A549 (cell line): ENCODE data around the gene PSMD13. TPM values are rescaled to one million over a fixed set of nuclear protein-coding genes. Genes with fewer than 3 reads are reported as not detected.
A peak's percentile ranks its signal among the peaks of the same experiment; 100 is the strongest.

ENCODE experiments used
- ATAC-seq, 2 experiments: fragments of 200-7000 bp in 1 of 2; fragments of >200 bp in 1 of 2; cut with Nextera tagmentation in 1 of 2; cut with Tn5 transposase in 1 of 2; 3 replicates each; pipeline versions ENCODE4 v1.8.0 to v1.9.1; 2018 to 2020; ENCODE audit warnings: mild to moderate bottlenecking in 1 of 2, moderate library complexity in 1 of 2
- CTCF ChIA-PET: fragments of 300-600 bp; sonication (Branson Sonifier 250); formaldehyde crosslinking; extraction: SDS; loops from one replicate; lab custom pipeline; 2021; ENCODE audit warnings: antibody characterized with exemption, inconsistent platforms; lab: Yijun Ruan, JAX
- POLR2A ChIA-PET: fragments of 350-600 bp; formaldehyde crosslinking; extraction: SDS; loops from one replicate; lab custom pipeline; 2021; ENCODE audit warnings: antibody characterized with exemption, inconsistent platforms; lab: Yijun Ruan, JAX
- DNase-seq, 2 experiments: peaks; one replicate each; pipeline versions ENCODE4 v3.0.0 to v3.0.0-alpha.2; 2011 to 2016; ENCODE audit warnings: low read depth in 1 of 2, low spot score in 1 of 2
- FAIRE-seq: peaks from 2 replicates; lab custom pipeline; 2011; peaks lifted over from hg19 to GRCh38; lab: Jason Lieb, UNC
- H3K27ac ChIP-seq, 2 experiments: fragments of >200 bp; sonication (Bioruptor Twin); formaldehyde crosslinking; 3 replicates each; pipeline ENCODE4 v1.5.1; 2016 to 2017
- H3K4me1 ChIP-seq: fragments of >200 bp; sonication (Bioruptor Twin); formaldehyde crosslinking; 3 replicates; pipeline ENCODE4 v1.6.1; 2016
- H3K4me2 ChIP-seq: fragments of >200 bp; sonication (Bioruptor Twin); formaldehyde crosslinking; 3 replicates; pipeline ENCODE4 v1.6.1; 2016
- H3K4me3 ChIP-seq: fragments of >200 bp; sonication (Bioruptor Twin); formaldehyde crosslinking; 3 replicates; pipeline ENCODE4 v1.5.1; 2016
- H3K9me3 ChIP-seq: fragments of >200 bp; sonication (Bioruptor Twin); formaldehyde crosslinking; 3 replicates; pipeline ENCODE4 v1.6.1; 2016
- BCL3 ChIP-seq: fragments of >200 bp; sonication (Bioruptor Twin); formaldehyde crosslinking; IDR thresholded peaks from 3 replicates; pipeline ENCODE4 v1.6.1; 2016
- BHLHE40 ChIP-seq: IDR thresholded peaks from 2 replicates; pipeline ENCODE4 v1.6.1; 2012; ENCODE audit warnings: low read depth, low read length, inconsistent platforms
- CBX8 ChIP-seq: fragments of 200-600 bp; sonication (generic); IDR thresholded peaks from 2 replicates; pipeline ENCODE4 v1.6.1; 2016
- EP300 ChIP-seq, 2 experiments: fragments of >200 bp; sonication (Bioruptor Twin); formaldehyde crosslinking; IDR thresholded peaks; 2 replicates in 1 of 2; 3 replicates in 1 of 2; pipeline ENCODE4 v1.6.1; 2016 to 2017
- FOSB ChIP-seq: fragments of 250-450 bp; sonication (Bioruptor Pico); IDR thresholded peaks from 2 replicates; pipeline ENCODE4 v1.5.0; 2020; ENCODE audit warnings: mild to moderate bottlenecking, moderate library complexity
- FOSL2 ChIP-seq, 2 experiments: fragments of 450-650 bp in 1 of 2; fragments of >200 bp in 1 of 2; sonication (Bioruptor Twin) in 1 of 2; formaldehyde crosslinking; IDR thresholded peaks; 2 replicates each; pipeline versions ENCODE4 v1.5.0 to v1.6.1; 2016 to 2020; ENCODE audit warnings: mild to moderate bottlenecking in 1 of 2, moderate library complexity in 1 of 2
- HDAC2 ChIP-seq: fragments of 200-600 bp; sonication (generic); IDR thresholded peaks from 2 replicates; pipeline ENCODE4 v1.6.1; 2016
- HMGXB4 ChIP-seq: fragments of 250-450 bp; sonication (Bioruptor Pico); IDR thresholded peaks from 2 replicates; pipeline ENCODE4 v1.5.0; 2021; ENCODE audit warnings: mild to moderate bottlenecking, moderate library complexity, borderline replicate concordance
- HOXB13 ChIP-seq: fragments of 250-450 bp; sonication (Bioruptor Pico); IDR thresholded peaks from 2 replicates; pipeline ENCODE4 v1.5.0; 2020; ENCODE audit warnings: low read depth, mild to moderate bottlenecking, moderate library complexity
- HOXB5 ChIP-seq: fragments of 250-450 bp; sonication (Bioruptor Pico); IDR thresholded peaks from 2 replicates; pipeline ENCODE4 v1.5.0; 2020; ENCODE audit warnings: mild to moderate bottlenecking, moderate library complexity
- MAFK ChIP-seq: fragments of 450-650 bp; IDR thresholded peaks from 2 replicates; pipeline ENCODE4 v1.6.1; 2014; ENCODE audit not compliant: partially characterized antibody
- NFE2L2 ChIP-seq: fragments of 150-350 bp; conservative IDR thresholded peaks from 2 replicates; pipeline ENCODE4 v1.6.1; 2014; ENCODE audit warnings: low read length
- NPAS2 ChIP-seq: fragments of 250-450 bp; sonication (Bioruptor Pico); IDR thresholded peaks from 2 replicates; pipeline ENCODE4 v1.8.0; 2022; ENCODE audit warnings: mild to moderate bottlenecking, moderate library complexity, borderline replicate concordance
- PHF8 ChIP-seq: fragments of 200-600 bp; sonication (generic); IDR thresholded peaks from 2 replicates; pipeline ENCODE4 v1.6.1; 2016; ENCODE audit warnings: low read depth, mild to moderate bottlenecking, antibody characterized with exemption, moderate library complexity, borderline replicate concordance
- POLR2A ChIP-seq: IDR thresholded peaks from 2 replicates; pipeline ENCODE4 v1.6.1; 2012; ENCODE audit warnings: mild to moderate bottlenecking, low read length
- RARB ChIP-seq: fragments of 250-450 bp; sonication (Bioruptor Pico); IDR thresholded peaks from 2 replicates; pipeline ENCODE4 v1.8.0; 2021; ENCODE audit warnings: mild to moderate bottlenecking, moderate library complexity
- TFCP2L1 ChIP-seq: fragments of 250-450 bp; sonication (Bioruptor Pico); IDR thresholded peaks from 2 replicates; pipeline ENCODE4 v1.5.0; 2021; ENCODE audit warnings: mild to moderate bottlenecking
- TP53 ChIP-seq: fragments of 250-450 bp; sonication (Bioruptor Pico); IDR thresholded peaks from 2 replicates; pipeline ENCODE4 v1.5.0; 2021; ENCODE audit warnings: mild to moderate bottlenecking, moderate library complexity
- ZFP36 ChIP-seq: fragments of 450-650 bp; IDR thresholded peaks from 2 replicates; pipeline ENCODE4 v1.6.1; 2014; ENCODE audit warnings: borderline replicate concordance; ENCODE audit not compliant: partially characterized antibody
- WGBS: methylation state at CpG from one replicate; pipeline ENCODE4 v1.1.6; 2017; ENCODE audit errors: missing lambda C conversion rate; 5-methylcytosine and 5-hydroxymethylcytosine counted together
- polyA plus RNA-seq, 4 experiments: library from polyadenylated mRNA; depleted of rRNA in 3 of 4; stranded (reverse); fragments of >200 nt; fragmentation: RNase III in 1 of 4; extraction: RNeasy Plus Mini Kit Qiagen cat#74134 plus additional on column Dnase treatment in 1 of 4; gene quantifications; 2 replicates in 3 of 4; 3 replicates in 1 of 4; pipeline ENCODE4 v1.2.3, GENCODE V29; 2011 to 2017
- TF ChIP-seq, protein P1 (sequence below): IDR thresholded peaks from 2 replicates; pipeline ENCODE4 v1.6.1; 2012; ENCODE audit warnings: low read depth, borderline replicate concordance
- TF ChIP-seq, protein P2 (sequence below): fragments of 450-650 bp; IDR thresholded peaks from 2 replicates; pipeline ENCODE4 v1.6.1; 2014; ENCODE audit warnings: antibody characterized with exemption

PSMD13 gene
- polyA plus RNA-seq, 2 of the 4 experiments (the other 2 are of a cell fraction) = 153 to 198 TPM

DNA sequence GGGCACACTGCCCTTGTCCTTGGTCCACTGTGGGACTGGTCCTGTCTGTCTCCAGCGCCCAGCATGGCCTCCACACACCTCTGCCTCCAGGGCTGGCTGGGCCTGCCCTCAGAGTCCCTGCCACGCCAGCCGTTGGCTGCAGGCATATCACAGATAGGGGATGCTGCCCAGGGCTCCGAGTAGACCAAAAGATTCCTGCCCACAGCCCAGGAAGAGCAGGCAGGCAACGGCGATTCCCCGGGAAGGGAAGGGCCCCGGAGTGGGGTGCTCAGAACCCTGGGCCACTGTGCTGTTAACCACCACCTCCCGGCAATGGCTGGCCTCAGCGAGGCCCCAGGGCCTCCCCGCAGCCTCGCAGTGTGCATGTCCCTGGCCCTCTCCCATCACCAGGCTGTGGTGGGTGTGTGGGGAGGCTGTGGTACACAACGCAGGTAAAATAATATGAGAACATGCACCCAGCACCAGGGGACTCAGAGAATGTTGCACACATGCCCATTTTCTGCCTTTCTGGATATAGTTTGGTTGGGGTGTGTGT, 60.3 kb downstream of the PSMD13 start:
- CTCF ChIA-PET = no interaction called here
- ATAC-seq (peak; percentile 15 to 24; a peak in 4 of 6 replicates), DNase-seq (no peak), FAIRE-seq (no peak)
- Histone ChIP-seq H3K27ac (no peak overlapping the region), H3K4me1 (no peaks in the 10 kb centered on the region), H3K4me2 (no peak overlapping the region), H3K9me3 (no peaks in the 10 kb centered on the region), H3K4me3 (no peak overlapping the region)
- 52% methylated on average over 8 of the region's 13 CpGs for WGBS
- TF ChIP-seq, protein P1, sequence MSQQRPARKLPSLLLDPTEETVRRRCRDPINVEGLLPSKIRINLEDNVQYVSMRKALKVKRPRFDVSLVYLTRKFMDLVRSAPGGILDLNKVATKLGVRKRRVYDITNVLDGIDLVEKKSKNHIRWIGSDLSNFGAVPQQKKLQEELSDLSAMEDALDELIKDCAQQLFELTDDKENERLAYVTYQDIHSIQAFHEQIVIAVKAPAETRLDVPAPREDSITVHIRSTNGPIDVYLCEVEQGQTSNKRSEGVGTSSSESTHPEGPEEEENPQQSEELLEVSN = no peak
- no peak for TF ChIP-seq PHF8
- TF ChIP-seq ZFP36 = no peak
- TF ChIP-seq HMGXB4 (CRISPR knock-in tag) = no peak
- TF ChIP-seq RARB = no peak
- no peak for TF ChIP-seq FOSB (CRISPR knock-in tag)
- TF ChIP-seq, protein P2, sequence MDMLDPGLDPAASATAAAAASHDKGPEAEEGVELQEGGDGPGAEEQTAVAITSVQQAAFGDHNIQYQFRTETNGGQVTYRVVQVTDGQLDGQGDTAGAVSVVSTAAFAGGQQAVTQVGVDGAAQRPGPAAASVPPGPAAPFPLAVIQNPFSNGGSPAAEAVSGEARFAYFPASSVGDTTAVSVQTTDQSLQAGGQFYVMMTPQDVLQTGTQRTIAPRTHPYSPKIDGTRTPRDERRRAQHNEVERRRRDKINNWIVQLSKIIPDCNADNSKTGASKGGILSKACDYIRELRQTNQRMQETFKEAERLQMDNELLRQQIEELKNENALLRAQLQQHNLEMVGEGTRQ = no peak
- TF ChIP-seq NPAS2 = no peak
- POLR2A ChIA-PET = no interaction called here

- TF ChIP-seq CBX8 = no peak
- TF ChIP-seq POLR2A = peak; percentile 26; the same call in 1 of the 2 replicates
- Histone ChIP-seq H3K4me3 (no peak overlapping the region), H3K4me1 (no peaks in the 10 kb centered on the region), H3K27ac (peak overlapping the region in 1 of 2 experiments; percentile 21; a peak in 1 of 6 replicates), H3K9me3 (no peaks in the 10 kb centered on the region), H3K4me2 (no peak overlapping the region)
- CTCF ChIA-PET = no interaction called here
- WGBS = 84% methylated on average over 20 of the region's 26 CpGs
- POLR2A ChIA-PET = no interaction called here
- FAIRE-seq = no peak
- no peak for DNase-seq
- ATAC-seq = peak in 1 of 2 experiments; percentile 9; a peak in 1 of 6 replicates
Observed at GRCh38 chr11:297586-298405, 61.0 kb downstream of the PSMD13 start.

DNA sequence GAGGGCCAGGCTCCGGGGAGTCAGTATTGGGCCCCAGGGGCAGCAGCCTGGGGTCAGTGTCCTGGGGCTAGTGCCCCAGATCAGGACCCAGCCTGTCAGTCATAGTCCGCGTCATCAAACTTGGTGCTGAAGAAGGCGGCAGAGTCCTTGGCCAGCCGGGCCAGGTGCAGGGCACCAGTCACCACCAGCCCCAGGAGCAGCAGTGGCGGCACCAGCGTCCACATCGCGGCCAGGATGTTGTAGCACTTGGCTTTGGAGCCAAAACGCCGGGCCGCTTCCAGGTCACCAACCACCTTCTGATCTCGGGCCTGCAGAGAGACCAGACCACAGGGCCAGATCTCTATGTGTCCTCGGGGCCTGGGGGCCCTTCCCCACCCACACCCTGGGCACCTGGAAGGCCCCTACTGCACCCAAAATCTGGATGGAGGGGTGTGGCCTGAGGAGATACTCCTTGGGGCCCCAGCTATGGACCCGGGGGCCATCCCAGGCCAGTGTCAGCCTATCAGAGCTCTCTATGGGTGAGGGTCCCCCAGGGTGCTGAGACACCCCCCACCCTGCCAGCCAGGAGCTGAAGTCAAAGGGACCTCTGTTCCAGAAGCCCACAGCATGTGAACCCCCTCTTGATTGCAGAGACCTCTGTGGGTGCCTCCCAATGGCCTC, 61.8 kb downstream of the PSMD13 start:
- no peaks in the 10 kb centered on the region for H3K4me1 ChIP-seq
- ATAC-seq = no peak; a peak in 1 of 6 replicates

More for the DNA sequence above, 61.8 kb downstream of the PSMD13 start:
- Histone ChIP-seq H3K27ac (peak overlapping the region in 1 of 2 experiments; percentile 21; a peak in 2 of 6 replicates), H3K4me2 (no peak overlapping the region), H3K4me3 (no peak overlapping the region), H3K9me3 (no peaks in the 10 kb centered on the region)
- CTCF ChIA-PET = interaction anchor here (1.3 kb wide), 1 partner anchor 11 kb away, joined by 4 read pairs; no protein-coding TSS in a partner anchor
- no peak for FAIRE-seq
- TF ChIP-seq NFE2L2 (no peak), FOSB (CRISPR knock-in tag) (no peak), BHLHE40 (no peak), HDAC2 (no peak), TFCP2L1 (CRISPR knock-in tag) (no peak), TP53 (CRISPR knock-in tag) (no peak), MAFK (no peak), HOXB5 (CRISPR knock-in tag) (no peak), FOSL2 (IDR thresholded peaks at IDR 0.05) (no peak), FOSL2 (CRISPR knock-in tag; IDR thresholded peaks at IDR 0.05) (no peak), ZFP36 (no peak), EP300 (IDR thresholded peaks at IDR 0.05) (no peak), BCL3 (no peak), HOXB13 (CRISPR knock-in tag) (no peak)
- TF ChIP-seq, protein P2 = no peak
- 83% methylated on average over 2 of the region's 15 CpGs for WGBS
- POLR2A ChIA-PET = no interaction called here
- no peak for DNase-seq
